Measurements from ENCODE around the gene MPST.

- TF ChIP-seq CTCF (IDR thresholded peaks at IDR 0.05) (no peak), POLR2A (IDR thresholded peaks at IDR 0.05) (no peak)
Measured at GRCh38 chr22:36991206-36991605, 28.3 kb upstream of the MPST start.

Measured in adrenal gland (tissue), 5 donors.